GM21717 (cell line): Measurements from ENCODE around the gene GBA3.

Experiments
- ATAC-seq: cut with Tn5 transposase; IDR thresholded peaks from one replicate; pipeline ENCODE4 v1.9.1; 2021; ENCODE audit warnings: mild to moderate bottlenecking, moderate library complexity; ENCODE audit not compliant: unreplicated experiment

Gene GBA3

DNA sequence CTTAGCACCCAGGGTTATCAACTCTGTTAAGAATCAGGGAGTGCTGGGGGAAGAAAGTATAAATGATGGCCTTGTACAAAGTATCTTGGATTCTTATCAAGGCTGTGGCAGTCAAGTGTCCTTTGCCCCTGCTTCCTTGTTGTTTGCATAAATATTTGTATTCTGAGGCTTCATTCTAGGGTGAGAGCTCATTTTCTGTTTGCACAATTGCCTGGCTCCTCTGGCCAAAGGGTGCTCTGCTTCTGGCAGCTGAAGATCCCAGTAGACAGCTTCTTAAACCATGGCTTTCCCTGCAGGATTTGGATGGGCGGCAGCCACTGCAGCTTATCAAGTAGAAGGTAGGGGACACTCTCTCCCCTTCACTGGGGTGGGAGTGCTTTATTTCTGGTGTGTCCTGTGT is at the start of gene GBA3:
GBA3 (plus strand) TSS at position 202 of the 400 bp plus-strand sequence.
- ATAC-seq: no peak

DNA sequence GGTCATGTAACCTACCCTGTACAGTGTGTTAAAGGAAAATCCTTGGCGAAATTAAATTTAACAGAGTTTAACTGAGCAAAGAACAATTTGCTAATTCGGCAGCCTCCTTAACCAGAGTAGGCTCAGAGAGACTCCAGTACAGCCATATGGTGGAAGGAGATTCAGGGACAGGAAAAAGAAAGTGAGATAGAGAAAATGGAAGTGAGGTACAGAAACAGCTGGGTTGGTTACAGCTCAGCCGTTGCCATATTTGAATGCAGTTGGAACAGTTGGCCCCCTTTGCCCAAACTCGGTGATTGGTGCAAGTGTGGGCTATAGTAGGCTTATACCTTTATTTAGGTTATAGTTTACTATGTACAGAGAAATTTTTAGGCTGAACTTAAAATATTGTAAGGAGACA is 48.8 kb upstream of the GBA3 start:
- ATAC-seq: no peak

DNA sequence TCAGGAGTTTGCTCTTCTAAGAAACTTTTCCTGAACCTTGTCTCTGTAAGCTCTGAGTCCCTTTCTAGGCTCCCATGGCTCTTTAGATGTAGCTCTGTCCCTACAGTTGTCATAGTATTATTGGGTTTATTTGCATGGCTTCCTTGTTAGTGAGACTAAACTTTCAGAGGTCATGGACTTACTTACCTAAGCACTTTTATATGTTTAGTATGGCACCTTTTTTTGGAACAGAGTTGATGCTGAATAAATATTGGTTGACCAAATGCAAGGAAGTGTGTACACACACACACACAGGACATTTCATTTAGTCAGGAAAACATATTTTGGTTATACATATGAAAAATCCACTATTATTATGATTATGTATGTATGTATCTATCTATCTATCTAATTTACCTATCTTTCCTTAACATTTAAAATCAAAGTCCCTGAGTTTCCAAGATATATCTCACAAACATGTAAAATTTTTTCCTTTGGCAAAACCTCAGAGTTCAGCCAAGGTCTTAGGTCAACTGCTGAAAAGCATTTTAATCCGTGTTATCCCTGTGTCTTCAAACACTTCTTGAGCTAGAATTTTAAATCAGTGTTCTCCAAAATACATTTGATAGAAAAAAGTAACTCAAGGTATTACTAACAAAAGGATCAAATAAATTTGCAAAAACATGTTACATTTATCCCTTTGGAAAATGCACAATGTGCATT is 47.1 kb upstream of the GBA3 start:
- no peak for ATAC-seq

DNA sequence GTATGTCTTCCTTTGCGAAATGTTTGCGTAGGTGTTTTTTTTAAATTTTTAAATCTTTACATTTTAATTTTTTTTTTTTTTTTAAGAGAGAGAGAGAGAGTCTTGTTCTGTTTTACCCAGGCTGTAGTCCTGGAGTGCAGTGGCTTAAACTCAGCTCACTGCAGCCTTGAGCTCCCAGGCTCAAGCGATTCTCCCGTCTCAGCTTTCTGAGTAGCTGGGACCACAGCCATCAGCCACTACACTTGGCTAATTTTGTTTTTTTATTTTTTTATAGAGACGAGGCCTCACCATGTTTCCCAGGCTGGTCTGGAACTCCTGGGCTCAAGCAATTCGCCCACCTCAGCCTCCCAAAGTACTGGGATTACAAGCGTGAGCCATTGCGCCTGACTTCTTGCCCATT is 43.7 kb upstream of the GBA3 start:
- no peak for ATAC-seq

DNA sequence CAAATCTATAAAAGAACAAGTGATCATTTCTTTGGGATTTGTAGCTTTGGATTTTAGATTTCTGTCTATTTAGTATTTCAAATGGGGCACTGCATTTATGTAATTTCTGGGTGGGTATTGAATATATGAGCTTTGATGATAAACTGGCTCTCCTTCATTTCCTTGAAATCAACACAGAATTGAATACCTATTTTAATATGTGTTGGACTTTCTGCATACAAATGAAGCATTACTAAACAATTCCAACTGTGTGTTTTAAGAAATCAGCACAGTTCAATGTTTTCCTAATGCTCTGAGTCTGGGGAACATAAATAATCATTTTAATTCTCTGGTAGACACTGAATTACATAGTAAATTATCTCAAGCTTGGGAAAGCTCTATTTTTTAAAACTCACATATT is 42.0 kb upstream of the GBA3 start:
- ATAC-seq: no peak

DNA sequence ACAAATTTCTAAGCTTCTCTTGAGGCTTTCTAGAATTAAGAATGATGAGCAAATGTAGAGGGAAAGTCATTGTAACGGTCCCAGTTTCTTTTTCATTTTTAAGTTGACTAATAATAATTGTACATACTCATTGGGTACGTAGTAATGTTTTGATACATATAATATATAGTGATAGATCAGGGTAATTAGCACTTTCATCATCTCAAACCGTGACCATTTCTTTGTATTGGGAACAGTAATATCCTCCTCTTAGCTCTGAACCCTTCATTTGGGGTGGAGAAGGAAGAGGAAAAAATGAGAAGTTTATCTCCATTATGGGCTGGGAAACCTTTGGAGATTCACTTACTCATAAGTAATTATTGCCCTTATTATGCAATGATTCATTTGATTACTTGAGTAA is 39.0 kb upstream of the GBA3 start:
- no peak for ATAC-seq

DNA sequence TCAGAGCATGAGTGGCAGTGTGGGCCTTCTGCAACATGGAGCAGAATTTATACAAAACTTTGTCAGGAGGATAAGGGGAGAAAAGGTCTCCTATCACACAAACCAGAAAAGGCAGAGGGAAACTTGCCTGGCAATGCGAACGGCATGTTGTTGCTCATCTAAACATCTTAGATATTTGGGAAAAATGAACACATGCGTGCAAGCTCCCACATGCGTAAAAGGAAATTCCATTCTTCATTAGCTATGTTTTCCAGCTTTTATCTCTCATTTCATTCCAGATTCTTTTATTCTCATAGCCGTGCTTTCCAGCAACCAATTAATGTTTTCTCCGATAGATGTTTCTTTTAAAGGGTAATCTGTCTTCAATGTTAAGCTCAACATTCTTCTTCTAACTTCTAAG is 31.3 kb upstream of the GBA3 start:
- no peak for ATAC-seq

DNA sequence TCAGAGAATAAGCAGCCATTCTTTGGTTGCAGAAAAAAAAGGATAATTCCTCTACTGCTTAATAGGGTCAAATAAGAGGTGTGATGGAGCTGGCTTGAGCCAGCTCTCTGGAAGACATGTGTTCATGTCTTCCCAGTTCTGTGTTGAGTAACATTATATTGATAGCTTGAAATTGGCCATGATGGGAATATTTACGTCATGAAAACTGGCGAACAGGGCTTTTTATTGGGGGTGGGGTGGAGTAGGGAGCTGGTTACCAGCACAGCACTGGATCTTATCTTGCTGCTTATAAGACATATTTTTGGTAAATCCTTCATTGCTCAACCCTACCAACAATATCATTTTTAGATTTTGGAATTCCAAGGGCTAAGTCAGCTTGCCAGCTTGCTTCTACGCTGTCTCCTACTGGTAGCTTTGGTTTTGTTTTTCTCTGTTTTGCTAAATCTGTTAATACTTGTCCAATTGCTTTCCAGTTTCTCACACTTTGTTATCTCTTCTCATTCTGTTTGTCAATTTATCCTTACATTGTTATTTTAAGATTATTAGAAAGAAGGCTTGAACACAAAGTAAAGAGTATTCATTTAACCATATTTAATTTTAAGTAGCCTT is 25.3 kb upstream of the GBA3 start:
- no peak for ATAC-seq

DNA sequence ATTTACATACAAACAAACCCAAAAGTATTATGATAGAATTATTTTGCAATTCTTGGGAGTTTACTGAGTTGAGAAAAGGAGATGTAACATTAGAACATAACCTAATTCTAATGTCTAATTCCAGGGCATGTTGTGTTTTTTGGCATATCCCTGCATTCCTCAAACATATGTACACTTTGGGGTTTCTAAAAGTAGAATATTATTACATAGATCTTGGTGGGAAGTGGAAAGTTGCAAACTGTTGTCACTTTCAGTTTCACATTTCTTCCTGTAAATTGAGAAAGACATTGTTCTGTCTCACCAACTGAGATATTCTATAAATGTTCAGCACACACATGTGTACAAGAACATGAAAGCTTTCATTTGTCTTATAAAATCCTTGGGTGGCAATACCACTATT is 24.4 kb upstream of the GBA3 start:
- no peak for ATAC-seq

DNA sequence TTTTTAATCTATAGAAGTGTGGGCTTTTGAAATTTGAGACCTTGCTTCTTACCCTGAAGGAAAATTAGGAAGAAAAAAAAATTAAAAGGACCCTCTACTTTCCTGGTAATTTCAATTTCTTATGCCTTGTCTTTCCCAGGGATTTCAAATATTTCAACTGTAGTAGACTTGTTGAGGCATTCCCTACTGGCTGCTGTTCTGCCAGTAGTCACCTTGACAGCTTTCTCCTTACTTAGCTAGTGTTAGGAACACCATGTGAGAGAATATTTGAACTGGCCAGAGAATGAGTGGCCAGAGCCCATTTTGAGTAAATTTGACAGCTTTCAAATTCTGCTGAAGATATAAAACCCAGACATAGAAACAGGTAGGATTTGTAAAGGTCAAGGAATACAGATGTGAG is 24.0 kb upstream of the GBA3 start:
- ATAC-seq: no peak

DNA sequence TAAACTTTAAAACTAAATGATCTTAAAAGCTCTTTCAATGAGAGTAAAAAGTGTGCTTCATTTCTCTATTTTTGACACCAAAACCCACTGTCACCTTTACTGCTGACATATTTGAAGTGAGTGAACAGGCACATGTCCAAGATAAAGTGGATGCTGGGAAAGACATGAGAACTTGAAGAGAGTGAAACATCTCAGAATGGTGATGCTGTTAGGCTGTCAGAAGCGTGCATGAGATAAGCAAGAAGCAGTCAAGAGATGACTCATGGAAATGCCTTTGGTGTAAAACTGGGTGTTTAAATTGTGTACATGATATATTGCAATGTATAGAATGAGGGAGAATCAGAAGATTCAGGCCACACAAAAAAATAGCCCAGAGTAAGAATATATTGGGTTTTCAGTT is 21.8 kb upstream of the GBA3 start:
- no peak for ATAC-seq

DNA sequence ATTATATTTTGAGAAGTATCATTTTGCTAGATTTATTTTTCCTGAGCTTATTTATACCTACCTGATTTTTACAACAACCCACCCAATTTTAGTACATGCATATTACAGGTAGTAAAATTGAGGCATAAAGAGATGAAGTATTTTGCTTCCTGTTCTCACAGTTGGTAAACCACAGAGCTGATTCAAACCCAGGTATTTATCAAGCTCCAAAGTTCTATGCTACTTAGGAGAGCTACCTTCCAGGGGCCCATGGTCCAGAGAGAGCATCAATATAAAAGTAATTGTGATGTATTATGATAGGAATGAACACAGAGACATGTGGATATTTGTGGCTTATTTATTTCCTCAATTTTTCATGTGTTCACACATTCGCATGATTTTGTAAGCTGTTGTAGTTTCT is 20.2 kb upstream of the GBA3 start:
- no peak for ATAC-seq

DNA sequence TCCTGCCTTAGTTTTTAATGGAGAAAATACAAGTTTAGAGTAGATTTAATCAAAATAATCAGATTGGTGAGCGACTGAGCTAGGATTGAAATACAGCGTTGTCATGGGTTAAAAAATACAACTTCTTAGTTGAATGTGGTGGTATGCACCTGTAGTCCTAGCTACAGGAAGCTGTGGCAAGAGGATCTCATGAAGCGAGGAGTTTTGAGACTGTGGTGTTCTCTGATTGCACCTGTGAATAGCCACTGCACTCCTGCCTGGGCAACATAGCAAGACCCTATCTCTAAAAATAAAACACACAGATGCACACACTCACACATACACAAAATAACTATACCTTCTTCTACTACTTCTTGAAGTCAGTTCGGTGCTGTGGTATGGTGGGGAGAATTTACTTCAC is 19.8 kb upstream of the GBA3 start:
- ATAC-seq: no peak

DNA sequence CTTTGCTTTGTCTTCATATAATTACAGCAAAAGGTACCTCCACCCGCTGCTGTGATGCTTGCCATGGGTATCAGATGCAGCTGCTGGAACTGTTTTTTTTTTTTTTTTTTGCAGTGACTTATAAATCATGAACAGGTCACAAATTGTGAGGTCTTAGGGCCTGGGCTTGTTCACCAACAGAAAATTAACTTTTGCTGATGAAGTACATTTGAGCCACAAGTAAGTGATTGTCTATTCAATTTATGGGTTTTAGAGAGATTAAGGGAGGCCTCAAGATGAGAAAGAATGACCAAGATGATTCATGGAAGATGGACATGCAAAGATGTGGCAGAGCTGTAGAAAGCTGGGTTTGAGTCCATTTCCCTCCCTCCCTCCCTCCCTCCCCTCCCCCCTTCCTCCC is 18.0 kb upstream of the GBA3 start:
- ATAC-seq: no peak

DNA sequence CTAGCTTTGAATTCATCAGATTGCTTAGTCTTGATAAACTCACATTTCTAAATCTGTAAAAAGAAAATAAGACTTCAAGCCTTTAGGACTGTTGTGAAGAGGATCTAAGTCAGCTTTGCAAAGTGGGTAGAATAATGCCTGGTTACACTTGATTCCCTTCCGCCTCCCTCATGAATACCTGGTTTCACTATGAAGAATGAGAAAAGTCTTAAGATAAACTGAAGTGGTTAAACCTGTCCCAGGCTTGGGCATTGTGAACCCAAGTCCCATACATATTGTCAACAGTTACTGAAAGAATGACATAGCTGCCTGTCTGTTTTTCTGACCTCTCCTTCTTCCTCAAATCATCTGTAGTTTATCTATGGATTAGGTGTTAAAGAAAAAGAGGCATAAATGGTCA is 16.7 kb upstream of the GBA3 start:
- no peak for ATAC-seq

DNA sequence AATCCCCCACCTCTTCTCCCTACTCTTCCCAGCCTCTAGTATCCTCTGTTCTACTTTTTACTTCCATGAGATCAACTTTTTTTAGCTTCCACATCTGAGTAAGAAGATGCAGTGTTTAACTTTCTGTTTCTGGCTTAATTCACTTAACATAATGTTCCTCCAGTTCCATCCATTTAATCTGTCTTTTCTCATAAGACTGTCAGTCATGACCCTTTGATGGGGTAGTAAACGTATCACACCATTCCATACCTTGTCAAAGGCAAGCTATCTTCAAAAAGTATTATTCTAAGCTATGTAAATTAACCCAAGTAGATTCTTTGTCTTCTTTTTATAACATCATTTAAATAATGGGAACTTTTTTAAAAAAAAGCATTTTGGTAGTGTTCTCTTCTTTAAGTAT is 15.0 kb upstream of the GBA3 start:
- no peak for ATAC-seq

DNA sequence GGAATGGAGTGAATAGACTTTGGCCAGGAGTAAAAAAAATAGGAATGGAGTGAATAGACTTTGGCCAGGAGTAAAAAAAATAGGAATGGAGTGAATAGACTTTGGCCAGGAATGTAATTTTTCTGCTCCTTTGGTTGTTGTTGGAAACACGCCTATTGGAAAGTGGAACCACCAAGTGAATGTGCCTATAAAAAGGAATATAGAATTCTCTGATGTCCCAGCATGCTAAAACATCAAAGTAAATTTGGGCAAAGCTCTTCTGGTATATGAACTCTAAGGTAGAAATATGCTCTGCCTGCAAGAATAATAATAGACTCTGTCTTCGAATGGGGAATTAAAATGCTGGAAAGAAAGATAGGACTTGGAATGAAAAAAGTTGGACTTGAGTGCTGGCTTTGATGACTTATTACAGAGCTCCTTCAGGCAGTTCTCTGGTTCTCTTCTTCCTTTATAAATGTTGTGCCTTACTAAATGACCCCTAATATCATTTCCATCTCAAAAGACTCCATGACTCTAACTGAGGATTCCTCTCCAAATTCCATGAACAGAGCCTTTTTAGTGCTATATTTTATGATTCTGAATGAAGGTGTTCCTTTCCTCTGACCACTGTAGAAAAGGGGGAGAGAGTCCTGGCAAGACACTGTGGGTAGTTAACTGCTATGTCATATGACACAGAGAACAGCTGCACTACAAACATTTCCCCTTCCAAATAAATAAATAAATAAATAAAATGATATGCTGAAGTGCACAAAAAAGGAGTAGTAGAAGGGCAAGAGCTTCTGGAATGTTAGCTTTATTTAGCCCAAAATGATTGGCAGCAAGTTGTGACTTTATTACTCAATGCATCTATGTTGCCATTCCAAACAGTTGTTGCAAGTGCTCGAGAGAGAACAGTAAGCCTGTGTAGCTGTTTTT is 13.5 kb upstream of the GBA3 start:
- no peak for ATAC-seq

DNA sequence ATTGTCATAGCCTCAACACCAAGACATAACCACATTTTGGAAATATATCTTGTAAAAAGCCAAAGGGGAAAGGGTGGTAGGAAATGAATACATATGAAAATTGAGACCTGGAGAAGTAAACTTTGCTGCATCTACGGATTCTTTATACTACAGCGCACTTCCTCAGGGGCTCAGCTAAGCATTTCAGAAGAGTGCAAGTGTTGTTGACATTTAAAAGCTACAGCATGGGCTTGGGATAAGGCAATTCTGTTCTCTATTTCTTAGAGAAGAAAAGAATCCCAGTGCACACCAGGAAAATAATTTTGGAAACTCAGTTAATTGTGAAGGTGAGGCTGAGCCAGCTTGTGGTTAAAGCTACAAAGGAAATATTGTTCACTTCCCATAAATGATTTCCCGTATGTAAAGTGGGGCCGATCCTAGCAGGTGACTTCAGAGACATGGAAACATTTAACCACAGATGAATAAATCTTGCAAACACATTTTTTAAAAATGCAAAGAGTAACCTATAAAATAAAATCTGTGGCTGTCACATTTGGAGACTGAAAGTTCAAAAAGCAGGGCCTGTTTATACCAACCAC is 12.6 kb upstream of the GBA3 start:
- ATAC-seq: no peak

DNA sequence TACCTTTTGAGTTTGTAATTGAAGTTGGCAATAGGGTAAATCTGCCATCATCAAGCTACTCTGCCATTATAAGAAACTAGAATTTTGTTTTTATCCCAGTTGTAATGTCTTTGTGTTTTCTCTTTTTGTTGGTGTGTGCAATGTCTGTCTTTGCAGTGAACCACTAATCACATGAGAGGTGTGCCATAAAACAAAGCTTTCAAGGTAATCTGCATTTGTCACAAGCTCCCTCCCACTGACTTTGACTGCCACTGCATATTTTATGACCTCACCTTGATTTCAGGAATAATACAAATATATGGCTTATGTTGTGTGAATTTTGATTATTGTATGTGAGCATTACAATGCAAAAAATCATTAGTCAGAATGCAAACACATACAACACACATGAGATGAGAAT is 9.0 kb upstream of the GBA3 start:
- no peak for ATAC-seq

DNA sequence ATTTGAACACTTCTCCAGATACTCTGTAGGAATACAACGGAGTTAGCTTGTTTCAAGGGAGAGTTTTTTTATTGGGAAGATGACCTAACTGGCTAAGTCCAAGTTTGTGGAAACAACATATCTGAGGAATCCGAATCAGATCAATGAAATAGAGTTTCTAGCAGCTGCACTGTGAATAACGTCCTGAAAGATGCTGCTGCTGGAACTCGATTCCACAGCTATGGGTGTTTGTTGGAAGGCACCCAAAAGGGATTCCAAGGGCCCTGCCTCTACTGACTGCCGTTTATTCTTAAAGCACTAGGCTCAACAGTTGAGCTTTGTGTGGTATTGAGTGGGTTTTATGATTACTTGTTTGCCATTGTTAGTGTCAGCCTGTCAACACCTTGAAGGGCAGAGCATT is 6.6 kb upstream of the GBA3 start:
- no peak for ATAC-seq

DNA sequence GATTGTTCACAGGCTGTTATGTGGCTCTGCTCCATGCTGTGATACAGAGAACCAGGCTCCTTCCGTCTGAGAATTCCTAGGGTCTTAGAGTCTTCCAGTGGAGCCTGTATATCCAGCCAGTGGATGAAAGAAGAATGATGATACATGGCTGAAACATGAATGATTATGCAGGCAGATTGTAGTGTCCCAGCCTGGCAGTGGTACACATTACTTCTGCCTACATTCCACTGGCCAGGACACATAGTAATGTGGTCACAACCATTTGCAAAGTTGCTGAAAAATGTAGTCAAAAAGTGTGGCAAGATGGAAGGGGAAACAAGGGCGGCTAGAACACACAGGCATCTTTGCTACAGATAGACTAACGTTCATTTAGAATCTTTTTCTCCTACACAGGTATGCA is 4.5 kb upstream of the GBA3 start:
- ATAC-seq: no peak

DNA sequence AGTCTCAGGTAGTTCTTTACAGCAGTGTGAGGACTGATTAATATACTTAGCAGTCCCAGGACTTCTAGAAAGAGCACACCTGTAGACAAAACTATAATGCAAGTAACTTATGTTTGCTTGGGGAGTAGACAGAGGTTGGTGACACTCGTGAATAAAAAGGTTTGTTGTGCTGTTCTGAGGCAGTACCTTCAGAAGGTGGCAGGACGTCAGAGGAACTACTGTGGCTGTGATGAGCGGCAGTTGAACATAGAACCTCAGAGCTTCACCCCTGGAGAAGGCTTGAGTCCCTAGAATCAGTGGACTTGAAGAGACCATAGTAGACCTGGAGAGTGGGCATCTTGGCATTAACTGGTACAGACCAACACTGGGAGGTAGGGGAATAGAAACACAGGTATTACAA is 3.3 kb upstream of the GBA3 start:
- no peak for ATAC-seq
